ENCODE results near the gene CFHR1.

GRCh38 chr1:196857188-196857587, 37.7 kb downstream of the CFHR1 start:
- TF ChIP-seq EZH2phosphoT487 (conservative IDR thresholded peaks at IDR 0.05; ENCODE audit: low read length) = no peak
- TF ChIP-seq, protein P1, sequence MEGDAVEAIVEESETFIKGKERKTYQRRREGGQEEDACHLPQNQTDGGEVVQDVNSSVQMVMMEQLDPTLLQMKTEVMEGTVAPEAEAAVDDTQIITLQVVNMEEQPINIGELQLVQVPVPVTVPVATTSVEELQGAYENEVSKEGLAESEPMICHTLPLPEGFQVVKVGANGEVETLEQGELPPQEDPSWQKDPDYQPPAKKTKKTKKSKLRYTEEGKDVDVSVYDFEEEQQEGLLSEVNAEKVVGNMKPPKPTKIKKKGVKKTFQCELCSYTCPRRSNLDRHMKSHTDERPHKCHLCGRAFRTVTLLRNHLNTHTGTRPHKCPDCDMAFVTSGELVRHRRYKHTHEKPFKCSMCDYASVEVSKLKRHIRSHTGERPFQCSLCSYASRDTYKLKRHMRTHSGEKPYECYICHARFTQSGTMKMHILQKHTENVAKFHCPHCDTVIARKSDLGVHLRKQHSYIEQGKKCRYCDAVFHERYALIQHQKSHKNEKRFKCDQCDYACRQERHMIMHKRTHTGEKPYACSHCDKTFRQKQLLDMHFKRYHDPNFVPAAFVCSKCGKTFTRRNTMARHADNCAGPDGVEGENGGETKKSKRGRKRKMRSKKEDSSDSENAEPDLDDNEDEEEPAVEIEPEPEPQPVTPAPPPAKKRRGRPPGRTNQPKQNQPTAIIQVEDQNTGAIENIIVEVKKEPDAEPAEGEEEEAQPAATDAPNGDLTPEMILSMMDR (IDR thresholded peaks at IDR 0.05; ENCODE audit: insufficient read depth, low read length, poor library complexity, severe bottlenecking) = no peak

Data from SU-DHL-6 (cell line).